HepG2 (cell line): ENCODE results near the gene MAEA. TPM values are rescaled to one million over a fixed set of nuclear protein-coding genes. Genes with fewer than 3 reads are reported as not detected.

Source experiments
- CBX1 ChIP-seq: IDR thresholded peaks from one replicate; pipeline ENCODE4 v1.6.1; 2016; ENCODE audit warnings: antibody characterized with exemption, low read depth
- CENPX ChIP-seq: sonication (generic); formaldehyde crosslinking; IDR thresholded peaks from 2 replicates; pipeline ENCODE4 v1.9.0; 2021; ENCODE audit warnings: mild to moderate bottlenecking, missing genetic modification reagents, moderate library complexity
- ERF ChIP-seq: IDR thresholded peaks from 2 replicates; pipeline ENCODE4 v1.6.1; 2018; ENCODE audit warnings: missing biosample characterization, missing genetic modification reagents
- HDAC6 ChIP-seq: fragments of 200-600 bp; sonication (generic); IDR thresholded peaks from 2 replicates; pipeline ENCODE4 v1.7.0; 2017; ENCODE audit warnings: mild to moderate bottlenecking, antibody characterized with exemption, low read length, low read depth
- HES4 ChIP-seq: sonication (generic); formaldehyde crosslinking; IDR thresholded peaks from 2 replicates; pipeline ENCODE4 v1.9.0; 2021; ENCODE audit warnings: mild to moderate bottlenecking, missing genetic modification reagents, borderline replicate concordance
- HOXA5 ChIP-seq: sonication (generic); formaldehyde crosslinking; IDR thresholded peaks from 2 replicates; pipeline ENCODE4 v1.4.0; 2020; ENCODE audit warnings: missing genetic modification reagents
- LRRFIP1 ChIP-seq: sonication (generic); formaldehyde crosslinking; conservative IDR thresholded peaks from 2 replicates; pipeline ENCODE4 v1.4.0; 2020; ENCODE audit warnings: missing genetic modification reagents
- MAFG ChIP-seq: sonication (generic); formaldehyde crosslinking; IDR thresholded peaks from 2 replicates; pipeline ENCODE4 v1.5.1; 2020; ENCODE audit warnings: mild to moderate bottlenecking, missing genetic modification reagents
- NR2F1 ChIP-seq, 2 experiments: fragments of 450-650 bp in 1 of 2; formaldehyde crosslinking in 1 of 2; IDR thresholded peaks; 2 replicates each; pipeline versions ENCODE4 v1.5.0 to v1.6.1; 2016 to 2020; ENCODE audit warnings: mild to moderate bottlenecking in 1 of 2, missing compliant biosample characterization in 1 of 2, missing genetic modification reagents in 1 of 2, moderate library complexity in 1 of 2
- SALL2 ChIP-seq: sonication (generic); formaldehyde crosslinking; IDR thresholded peaks from 2 replicates; pipeline ENCODE4 v1.8.1; 2023; ENCODE audit warnings: mild to moderate bottlenecking, missing genetic modification reagents, inconsistent platforms
- SNAI1 ChIP-seq: sonication (generic); formaldehyde crosslinking; IDR thresholded peaks from 2 replicates; pipeline ENCODE4 v1.5.0; 2020; ENCODE audit warnings: mild to moderate bottlenecking, missing genetic modification reagents, borderline replicate concordance
- SRY ChIP-seq: sonication (generic); formaldehyde crosslinking; IDR thresholded peaks from 2 replicates; pipeline ENCODE4 v1.8.0; 2022; ENCODE audit warnings: mild to moderate bottlenecking, missing genetic modification reagents
- STAT5B ChIP-seq: sonication (generic); formaldehyde crosslinking; IDR thresholded peaks from 2 replicates; pipeline ENCODE4 v1.4.0; 2020; ENCODE audit warnings: missing genetic modification reagents
- ZNF17 ChIP-seq: sonication (generic); formaldehyde crosslinking; IDR thresholded peaks from 2 replicates; pipeline ENCODE4 v1.5.0; 2020; ENCODE audit warnings: mild to moderate bottlenecking, missing genetic modification reagents
- ZNF468 ChIP-seq: sonication (generic); formaldehyde crosslinking; IDR thresholded peaks from 2 replicates; pipeline ENCODE4 v1.8.0; 2022; ENCODE audit warnings: mild to moderate bottlenecking, moderate library complexity, missing genetic modification reagents
- ZNF546 ChIP-seq: sonication (generic); formaldehyde crosslinking; conservative IDR thresholded peaks from 2 replicates; pipeline ENCODE4 v1.8.1; 2023; ENCODE audit warnings: mild to moderate bottlenecking, missing genetic modification reagents
- ZNF552 ChIP-seq: sonication (generic); formaldehyde crosslinking; IDR thresholded peaks from 2 replicates; pipeline ENCODE4 v1.9.0; 2022; ENCODE audit warnings: missing genetic modification reagents, mild to moderate bottlenecking, borderline replicate concordance
- ZNF607 ChIP-seq: sonication (generic); formaldehyde crosslinking; IDR thresholded peaks from 2 replicates; pipeline ENCODE4 v1.5.1; 2020; ENCODE audit warnings: missing genetic modification reagents, mild to moderate bottlenecking, borderline replicate concordance
- ZNF761 ChIP-seq: sonication (generic); formaldehyde crosslinking; conservative IDR thresholded peaks from 2 replicates; pipeline ENCODE4 v1.4.0; 2020; ENCODE audit warnings: mild to moderate bottlenecking, missing genetic modification reagents
- polyA plus RNA-seq, 8 experiments: library from polyadenylated mRNA; depleted of rRNA in 3 of 8; stranded (reverse) in 7 of 8; unstranded in 1 of 8; fragments of >200 nt; fragmentation: Illumina TruSeq in 4 of 8; extraction: Trizol in 4 of 8; gene quantifications; 2 replicates each; pipeline versions ENCODE4 v1.2.1 to v1.2.3, GENCODE V29; 2011 to 2016; ENCODE audit warnings: low read depth in 4 of 8, missing spikeins in 1 of 8, mixed read lengths in 1 of 8; ENCODE audit not compliant: insufficient read depth in 1 of 8
- total RNA-seq, 5 experiments: library from RNA; depleted of rRNA; stranded (reverse); fragments of >200 nt; fragmentation: Illumina TruSeq; extraction: Trizol; gene quantifications; 2 replicates each; pipeline ENCODE4 v1.2.3, GENCODE V29; 2016; ENCODE audit warnings: low read depth in 1 of 5
- TF ChIP-seq, protein P1 (sequence below): sonication (generic); formaldehyde crosslinking; IDR thresholded peaks from 2 replicates; pipeline ENCODE4 v1.8.0; 2022; ENCODE audit warnings: missing genetic modification reagents, mild to moderate bottlenecking, moderate library complexity, borderline replicate concordance
- TF ChIP-seq, protein P2 (sequence below): sonication (generic); formaldehyde crosslinking; IDR thresholded peaks from 2 replicates; pipeline ENCODE4 v1.8.1; 2023; ENCODE audit warnings: missing genetic modification reagents, inconsistent platforms, borderline replicate concordance
- TF ChIP-seq, protein P3 (sequence below): sonication (generic); formaldehyde crosslinking; IDR thresholded peaks from 2 replicates; pipeline ENCODE4 v1.8.0; 2022; ENCODE audit warnings: mild to moderate bottlenecking, missing genetic modification reagents, moderate library complexity

Gene MAEA
- total and polyA plus RNA-seq, 2 of the 13 experiments (the other 11 are each of a cell fraction or from before 2014, with no cell fraction given): 52.0 to 57.1 TPM

GRCh38 chr4:1249731-1250526 lies 39.8 kb upstream of the MAEA start (continued):
- TF ChIP-seq HDAC6: no peak
- no peak for TF ChIP-seq ZNF552 (CRISPR knock-in tag)
- TF ChIP-seq LRRFIP1: no peak
- no peak for TF ChIP-seq ZNF468 (CRISPR knock-in tag)
- no peak for TF ChIP-seq ZNF761 (CRISPR knock-in tag)
- TF ChIP-seq, protein P1, sequence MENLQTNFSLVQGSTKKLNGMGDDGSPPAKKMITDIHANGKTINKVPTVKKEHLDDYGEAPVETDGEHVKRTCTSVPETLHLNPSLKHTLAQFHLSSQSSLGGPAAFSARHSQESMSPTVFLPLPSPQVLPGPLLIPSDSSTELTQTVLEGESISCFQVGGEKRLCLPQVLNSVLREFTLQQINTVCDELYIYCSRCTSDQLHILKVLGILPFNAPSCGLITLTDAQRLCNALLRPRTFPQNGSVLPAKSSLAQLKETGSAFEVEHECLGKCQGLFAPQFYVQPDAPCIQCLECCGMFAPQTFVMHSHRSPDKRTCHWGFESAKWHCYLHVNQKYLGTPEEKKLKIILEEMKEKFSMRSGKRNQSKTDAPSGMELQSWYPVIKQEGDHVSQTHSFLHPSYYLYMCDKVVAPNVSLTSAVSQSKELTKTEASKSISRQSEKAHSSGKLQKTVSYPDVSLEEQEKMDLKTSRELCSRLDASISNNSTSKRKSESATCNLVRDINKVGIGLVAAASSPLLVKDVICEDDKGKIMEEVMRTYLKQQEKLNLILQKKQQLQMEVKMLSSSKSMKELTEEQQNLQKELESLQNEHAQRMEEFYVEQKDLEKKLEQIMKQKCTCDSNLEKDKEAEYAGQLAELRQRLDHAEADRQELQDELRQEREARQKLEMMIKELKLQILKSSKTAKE (CRISPR knock-in tag): no peak
- TF ChIP-seq HES4 (CRISPR knock-in tag): no peak
- TF ChIP-seq, protein P2, sequence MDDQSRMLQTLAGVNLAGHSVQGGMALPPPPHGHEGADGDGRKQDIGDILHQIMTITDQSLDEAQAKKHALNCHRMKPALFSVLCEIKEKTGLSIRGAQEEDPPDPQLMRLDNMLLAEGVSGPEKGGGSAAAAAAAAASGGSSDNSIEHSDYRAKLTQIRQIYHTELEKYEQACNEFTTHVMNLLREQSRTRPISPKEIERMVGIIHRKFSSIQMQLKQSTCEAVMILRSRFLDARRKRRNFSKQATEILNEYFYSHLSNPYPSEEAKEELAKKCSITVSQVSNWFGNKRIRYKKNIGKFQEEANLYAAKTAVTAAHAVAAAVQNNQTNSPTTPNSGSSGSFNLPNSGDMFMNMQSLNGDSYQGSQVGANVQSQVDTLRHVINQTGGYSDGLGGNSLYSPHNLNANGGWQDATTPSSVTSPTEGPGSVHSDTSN (CRISPR knock-in tag): 0 out of 2 replicates have a peak, but pooled peaks have one; percentile 51
- 0 out of 2 replicates have a peak, but pooled peaks have one; percentile 33 for TF ChIP-seq ZNF17 (CRISPR knock-in tag)
- 0 out of 2 replicates have a peak, but pooled peaks have one; percentile 37 for TF ChIP-seq SALL2
- TF ChIP-seq MAFG (CRISPR knock-in tag): no peak
- TF ChIP-seq, protein P3, sequence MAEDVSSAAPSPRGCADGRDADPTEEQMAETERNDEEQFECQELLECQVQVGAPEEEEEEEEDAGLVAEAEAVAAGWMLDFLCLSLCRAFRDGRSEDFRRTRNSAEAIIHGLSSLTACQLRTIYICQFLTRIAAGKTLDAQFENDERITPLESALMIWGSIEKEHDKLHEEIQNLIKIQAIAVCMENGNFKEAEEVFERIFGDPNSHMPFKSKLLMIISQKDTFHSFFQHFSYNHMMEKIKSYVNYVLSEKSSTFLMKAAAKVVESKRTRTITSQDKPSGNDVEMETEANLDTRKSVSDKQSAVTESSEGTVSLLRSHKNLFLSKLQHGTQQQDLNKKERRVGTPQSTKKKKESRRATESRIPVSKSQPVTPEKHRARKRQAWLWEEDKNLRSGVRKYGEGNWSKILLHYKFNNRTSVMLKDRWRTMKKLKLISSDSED: 0 out of 2 replicates have a peak, but pooled peaks have one; percentile 67
- TF ChIP-seq SNAI1 (CRISPR knock-in tag): no peak
- peak; percentile 72; the same call in 1 of the 2 replicates for TF ChIP-seq HOXA5 (CRISPR knock-in tag)
- TF ChIP-seq NR2F1 (CRISPR knock-in tag; IDR thresholded peaks at IDR 0.05): no peak
- TF ChIP-seq ZNF607 (CRISPR knock-in tag): peak; percentile 88
- TF ChIP-seq CBX1: no peak
- no peak for TF ChIP-seq STAT5B (CRISPR knock-in tag)
- TF ChIP-seq ZNF546 (CRISPR knock-in tag): peak; percentile 32; the same call in 1 of the 2 replicates
- no peak for TF ChIP-seq CENPX (CRISPR knock-in tag)
- TF ChIP-seq SRY (CRISPR knock-in tag): no peak
- peak; percentile 20; the same call in 1 of the 2 replicates for TF ChIP-seq ERF (CRISPR knock-in tag)
